GM23248 (cell line): ENCODE measurements around the gene EPPIN. TPM values are rescaled to one million over a fixed set of nuclear protein-coding genes. Genes with fewer than 3 reads are reported as not detected.

Experiments
- DNase-seq: peaks from one replicate; pipeline ENCODE4 v3.0.0-alpha.2; 2015
- H2AFZ ChIP-seq: fragments of 200-600 bp; sonication (generic); 2 replicates; pipeline ENCODE4 v1.6.1; 2016; ENCODE audit warnings: antibody characterized with exemption
- H3F3A ChIP-seq: fragments of 200-600 bp; sonication (generic); 2 replicates; pipeline ENCODE4 v1.6.1; 2016; ENCODE audit warnings: mild to moderate bottlenecking, antibody characterized with exemption, mixed run types; ENCODE audit not compliant: insufficient read depth
- H3K27ac ChIP-seq: fragments of 200-600 bp; sonication (generic); 2 replicates; pipeline ENCODE4 v1.5.1; 2016; ENCODE audit warnings: mild to moderate bottlenecking
- H3K27me3 ChIP-seq: fragments of 200-600 bp; sonication (generic); replicated peaks from 2 replicates; pipeline ENCODE4 v1.6.1; 2016; ENCODE audit warnings: mild to moderate bottlenecking; ENCODE audit not compliant: insufficient read depth
- H3K36me3 ChIP-seq: fragments of 200-600 bp; sonication (generic); 2 replicates; pipeline ENCODE4 v1.6.1; 2016; ENCODE audit warnings: low read depth, mild to moderate bottlenecking
- H3K4me1 ChIP-seq: fragments of 200-600 bp; sonication (generic); 2 replicates; pipeline ENCODE4 v1.6.1; 2016; ENCODE audit warnings: mild to moderate bottlenecking; ENCODE audit not compliant: insufficient read depth
- H3K4me2 ChIP-seq: fragments of 200-600 bp; sonication (generic); one replicate; pipeline ENCODE4 v1.6.1; 2016; ENCODE audit warnings: mild to moderate bottlenecking; ENCODE audit not compliant: unreplicated experiment
- H3K4me3 ChIP-seq: fragments of 200-600 bp; sonication (generic); 2 replicates; pipeline ENCODE4 v1.5.1; 2016; ENCODE audit warnings: mild to moderate bottlenecking
- H3K79me2 ChIP-seq: fragments of 200-600 bp; sonication (generic); 2 replicates; pipeline ENCODE4 v1.6.1; 2016; ENCODE audit warnings: mild to moderate bottlenecking; ENCODE audit not compliant: insufficient read depth
- H3K9ac ChIP-seq: fragments of 200-600 bp; sonication (generic); 2 replicates; pipeline ENCODE4 v1.6.1; 2016; ENCODE audit warnings: mild to moderate bottlenecking
- H3K9me2 ChIP-seq: fragments of 200-600 bp; sonication (generic); 2 replicates; pipeline ENCODE4 v1.6.1; 2016; ENCODE audit warnings: mixed run types, mild to moderate bottlenecking, moderate library complexity; ENCODE audit not compliant: insufficient read depth
- H3K9me3 ChIP-seq: fragments of 200-600 bp; sonication (generic); one replicate; pipeline ENCODE4 v1.6.1; 2017; ENCODE audit warnings: low read depth
- H4K20me1 ChIP-seq: fragments of 200-600 bp; sonication (generic); 2 replicates; pipeline ENCODE4 v1.6.0; 2016; ENCODE audit not compliant: insufficient read depth
- EZH2 ChIP-seq: fragments of 200-600 bp; sonication (generic); IDR thresholded peaks from 2 replicates; pipeline ENCODE4 v1.6.1; 2018; ENCODE audit warnings: antibody characterized with exemption, mild to moderate bottlenecking; ENCODE audit not compliant: insufficient read depth, poor library complexity, severe bottlenecking
- EZH2phosphoT487 ChIP-seq: fragments of 200-600 bp; sonication (generic); IDR thresholded peaks from 2 replicates; pipeline ENCODE4 v1.6.1; 2018; ENCODE audit warnings: antibody characterized with exemption, moderate library complexity, mild to moderate bottlenecking, low read depth; ENCODE audit not compliant: insufficient read depth
- WGBS, 2 experiments: methylation state at CpG; one replicate each; pipeline ENCODE4 v1.1.6; 2015 to 2017; ENCODE audit warnings: low lambda C conversion rate in 2 of 2, low coverage in 1 of 2; ENCODE audit errors: missing lambda C conversion rate in 2 of 2; 5-methylcytosine and 5-hydroxymethylcytosine counted together
- in situ Hi-C: fragments of 300-500 bp; cut with MboI; formaldehyde crosslinking; loops from 2 replicates; pipeline ENCODE4 v1.15.0; 2020
- polyA plus RNA-seq: library from polyadenylated mRNA; unstranded; fragments of >200 nt; fragmentation: Nextera tagmentation; extraction: Ambion mirVana; gene quantifications from 2 replicates; pipeline ENCODE4 v1.2.1, GENCODE V29; 2016
- total RNA-seq: library from RNA; depleted of rRNA; stranded (reverse); fragments of >200 nt; shearing (Covaris generic); gene quantifications from 2 replicates; pipeline ENCODE4 v1.2.3, GENCODE V29; 2014

The EPPIN gene
- total and polyA plus RNA-seq, 2 experiments from 2014 or later, result not detected

DNA sequence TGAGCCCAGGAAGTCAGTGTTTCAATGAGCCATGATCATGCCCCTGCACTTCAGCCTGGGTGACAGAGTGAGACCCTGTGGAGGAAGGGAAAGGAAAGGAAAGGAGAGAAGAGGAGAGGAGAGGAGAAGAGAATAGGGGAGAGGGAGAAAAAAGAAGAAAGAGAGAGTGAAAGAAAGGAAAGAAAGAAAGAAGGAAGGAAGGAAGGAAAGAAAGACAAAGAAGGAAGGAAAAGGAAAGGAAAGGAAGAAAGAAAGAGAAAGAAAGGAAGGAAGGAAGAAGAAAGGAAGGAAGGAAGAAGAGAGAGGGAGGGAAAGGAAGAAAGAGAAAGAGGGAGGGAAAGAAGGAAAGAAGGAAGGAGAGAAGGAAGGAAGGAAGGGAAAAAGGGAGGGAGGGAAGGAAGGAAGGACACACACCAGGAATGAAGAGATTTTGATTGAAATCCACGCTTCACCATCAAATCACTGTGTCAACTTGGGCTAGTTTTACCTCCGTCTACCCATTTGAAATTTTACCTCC, 17.6 kb upstream of the EPPIN start:
- Histone ChIP-seq H3K36me3 (no peaks in the 10 kb centered on the region), H2AFZ (no peak overlapping the region), H3K9ac (no peak overlapping the region), H3K4me2 (no peak overlapping the region), H3K27me3 (peaks cover 21% of the 10 kb centered on the region; the same call in 1 of the 2 replicates), H3K4me1 (no peaks in the 10 kb centered on the region), H3K4me3 (no peak overlapping the region), H4K20me1 (no peaks in the 10 kb centered on the region), H3K27ac (no peak overlapping the region), H3K9me3 (no peaks in the 10 kb centered on the region), H3K9me2 (no peaks in the 10 kb centered on the region), H3K79me2 (no peaks in the 10 kb centered on the region), H3F3A (no peaks in the 10 kb centered on the region)
- in situ Hi-C loops, result loop anchor here (25.0 kb wide), 1 partner anchor 197 kb away; no protein-coding TSS in a partner anchor
- no peak for DNase-seq
- WGBS, 2 experiments, result 50 to 54% methylated on average over 2 of the region's 2 CpGs
- no peak for TF ChIP-seq EZH2phosphoT487
- TF ChIP-seq EZH2, result no peak

DNA sequence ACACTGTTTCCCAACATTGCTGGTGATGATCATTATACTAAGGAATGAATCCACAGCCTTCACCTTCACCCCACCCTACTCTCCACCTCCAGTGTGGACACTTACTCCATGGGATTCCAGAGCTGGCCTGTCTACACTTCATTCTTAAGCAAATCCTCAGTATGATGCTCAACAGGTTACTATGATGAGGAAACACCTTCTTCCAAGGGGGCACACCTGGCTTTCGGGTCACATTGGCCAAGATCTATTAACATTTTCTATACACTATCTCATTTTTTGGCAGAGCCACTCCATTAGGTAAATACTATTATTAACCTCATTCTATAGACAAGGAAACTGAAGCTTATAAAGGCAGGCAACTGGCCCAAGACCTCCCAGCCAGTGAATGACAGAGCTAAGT, 8.0 kb upstream of the EPPIN start:
- H3K9me3 ChIP-seq, result no peaks in the 10 kb centered on the region
- no peak overlapping the region for H3K27ac ChIP-seq
- no peaks in the 10 kb centered on the region for H3F3A ChIP-seq
- no peaks in the 10 kb centered on the region for H3K4me1 ChIP-seq
- peaks cover 3% of the 10 kb centered on the region; the same call in 1 of the 2 replicates for H3K27me3 ChIP-seq
- H3K9me2 ChIP-seq, result no peaks in the 10 kb centered on the region
- TF ChIP-seq EZH2 (no peak), EZH2phosphoT487 (no peak)
- H3K9ac ChIP-seq, result no peak overlapping the region
- H2AFZ ChIP-seq, result no peak overlapping the region
- no peak for DNase-seq
- H3K4me3 ChIP-seq, result no peak overlapping the region
- 0 to 11% methylated on average over 1 of the region's 1 CpG for WGBS, 2 experiments
- no peaks in the 10 kb centered on the region for H3K79me2 ChIP-seq
- H4K20me1 ChIP-seq, result no peaks in the 10 kb centered on the region
- no peak overlapping the region for H3K4me2 ChIP-seq
- H3K36me3 ChIP-seq, result no peaks in the 10 kb centered on the region
- in situ Hi-C loops, result loop anchor here (25.0 kb wide), 1 partner anchor 207 kb away; no protein-coding TSS in a partner anchor

DNA sequence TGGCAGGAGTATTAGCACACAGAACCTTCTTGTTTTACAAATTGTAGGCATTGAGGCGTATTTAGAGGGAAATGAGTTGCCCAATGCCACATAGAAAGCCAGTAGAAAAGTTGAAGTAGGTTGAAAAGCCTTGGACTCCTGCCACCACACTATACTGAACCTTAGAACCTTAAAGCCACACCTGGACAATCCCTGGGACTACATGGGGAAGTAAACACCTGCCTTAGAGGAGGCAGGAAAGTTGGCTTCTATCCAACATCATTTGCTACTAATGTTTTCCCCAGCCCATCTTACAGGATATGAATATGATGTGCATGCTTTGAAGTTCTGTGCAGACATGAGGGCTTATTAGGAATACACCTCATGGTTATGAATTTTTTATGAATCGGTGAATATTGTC, 5.3 kb upstream of the EPPIN start:
- in situ Hi-C loops, result loop anchor here (5.0 to 25.0 kb wide), 2 partner anchors 50 to 210 kb away; no protein-coding TSS in a partner anchor
- no peak for DNase-seq
- no peaks in the 10 kb centered on the region for H3K4me1 ChIP-seq
- WGBS, 2 experiments, result 33 to 35% methylated on average over 2 of the region's 2 CpGs
- H3K4me3 ChIP-seq, result no peak overlapping the region
- H3K9ac ChIP-seq, result no peak overlapping the region
- H3K9me2 ChIP-seq, result no peaks in the 10 kb centered on the region
- peaks cover 7% of the 10 kb centered on the region; the same call in 1 of the 2 replicates for H3K27me3 ChIP-seq
- no peaks in the 10 kb centered on the region for H4K20me1 ChIP-seq
- TF ChIP-seq EZH2phosphoT487 (no peak), EZH2 (no peak)
- no peaks in the 10 kb centered on the region for H3K9me3 ChIP-seq
- H2AFZ ChIP-seq, result no peak overlapping the region
- H3F3A ChIP-seq, result no peaks in the 10 kb centered on the region
- no peaks in the 10 kb centered on the region for H3K36me3 ChIP-seq
- no peak overlapping the region for H3K27ac ChIP-seq
- no peaks in the 10 kb centered on the region for H3K79me2 ChIP-seq
- H3K4me2 ChIP-seq, result no peak overlapping the region

DNA sequence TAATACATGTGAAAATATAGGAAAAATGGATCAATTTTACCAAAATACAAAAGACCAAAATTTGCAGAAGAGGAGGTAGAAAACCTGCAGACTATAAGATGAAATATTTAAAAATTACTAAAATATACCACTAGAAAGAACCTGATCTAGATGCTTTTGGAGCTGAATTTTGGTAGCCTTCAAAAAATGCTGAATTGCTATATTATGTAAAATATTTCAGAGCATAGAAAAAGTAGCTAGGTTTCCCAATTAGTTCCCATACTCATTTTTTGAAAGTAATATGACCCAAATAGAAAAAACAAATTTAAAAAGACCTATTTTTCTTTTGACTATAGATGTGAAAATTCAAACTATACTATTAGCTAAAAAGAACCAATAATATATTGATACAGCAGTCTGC, 3.6 kb upstream of the EPPIN start:
- in situ Hi-C loops, result loop anchor here (5.0 to 25.0 kb wide), 2 partner anchors 48 to 212 kb away; no protein-coding TSS in a partner anchor
- Histone ChIP-seq H3K27ac (no peak overlapping the region), H3K9me3 (no peaks in the 10 kb centered on the region), H3K36me3 (no peaks in the 10 kb centered on the region), H3K9ac (no peak overlapping the region), H3K27me3 (peaks cover 7% of the 10 kb centered on the region; the same call in 1 of the 2 replicates), H3K4me2 (no peak overlapping the region), H3K4me3 (no peak overlapping the region), H3F3A (no peaks in the 10 kb centered on the region), H3K4me1 (no peaks in the 10 kb centered on the region), H3K79me2 (no peaks in the 10 kb centered on the region), H3K9me2 (no peaks in the 10 kb centered on the region), H4K20me1 (no peaks in the 10 kb centered on the region), H2AFZ (no peak overlapping the region)
- TF ChIP-seq EZH2phosphoT487 (no peak), EZH2 (no peak)
- no peak for DNase-seq

DNA sequence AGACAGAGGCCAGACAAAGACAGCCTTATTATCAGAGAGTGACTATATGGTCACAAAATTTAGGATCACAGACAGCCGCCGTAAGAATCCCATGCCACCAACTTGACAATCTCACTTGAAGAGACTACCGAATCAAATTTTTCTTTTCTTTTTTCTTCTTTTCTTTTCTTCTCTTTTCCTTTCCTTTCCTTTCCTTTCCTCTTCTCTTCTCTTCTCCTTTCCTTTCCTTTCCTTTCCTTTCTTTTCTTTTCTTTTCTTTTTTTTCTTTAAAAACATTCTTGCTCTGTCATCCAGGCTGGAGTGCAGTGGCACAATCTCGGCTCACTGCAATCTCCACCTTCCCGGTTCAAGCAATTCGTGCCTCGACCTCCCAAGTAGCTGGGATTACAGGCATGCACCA, 1.2 kb upstream of the EPPIN start:
- in situ Hi-C loops, result no loop called here
- H3K4me3 ChIP-seq, result no peak overlapping the region
- H3K36me3 ChIP-seq, result no peaks in the 10 kb centered on the region

More for the DNA sequence above, 1.2 kb upstream of the EPPIN start:
- no peaks in the 10 kb centered on the region for H4K20me1 ChIP-seq
- H3K9me2 ChIP-seq, result no peaks in the 10 kb centered on the region
- H3K27ac ChIP-seq, result no peak overlapping the region
- H3K9ac ChIP-seq, result no peak overlapping the region
- H3K4me1 ChIP-seq, result no peaks in the 10 kb centered on the region
- no peaks in the 10 kb centered on the region for H3K9me3 ChIP-seq
- no peak overlapping the region for H3K4me2 ChIP-seq
- H3K27me3 ChIP-seq, result peaks cover 12% of the 10 kb centered on the region; the same call in 1 of the 2 replicates
- no peaks in the 10 kb centered on the region for H3K79me2 ChIP-seq
- no peak for TF ChIP-seq EZH2
- no peak for TF ChIP-seq EZH2phosphoT487
- no peak for DNase-seq
- H2AFZ ChIP-seq, result no peak overlapping the region
- H3F3A ChIP-seq, result no peaks in the 10 kb centered on the region
- 70 to 73% methylated on average over 7 of the region's 7 CpGs for WGBS, 2 experiments
